Astrocyte (in vitro differentiated cells and primary cell): ENCODE data around the gene KCNK6.

ENCODE experiments used
- EZH2 ChIP-seq: IDR thresholded peaks from 2 replicates; pipeline ENCODE4 v1.6.1; 2012; ENCODE audit warnings: mild to moderate bottlenecking, low read length, inconsistent platforms; ENCODE audit not compliant: insufficient read depth
- TF ChIP-seq, protein P1 (sequence below): IDR thresholded peaks from 2 replicates; pipeline ENCODE4 v1.5.1; 2011; ENCODE audit warnings: low read depth, mild to moderate bottlenecking, inconsistent platforms, low read length, moderate library complexity; ENCODE audit not compliant: insufficient read depth

DNA sequence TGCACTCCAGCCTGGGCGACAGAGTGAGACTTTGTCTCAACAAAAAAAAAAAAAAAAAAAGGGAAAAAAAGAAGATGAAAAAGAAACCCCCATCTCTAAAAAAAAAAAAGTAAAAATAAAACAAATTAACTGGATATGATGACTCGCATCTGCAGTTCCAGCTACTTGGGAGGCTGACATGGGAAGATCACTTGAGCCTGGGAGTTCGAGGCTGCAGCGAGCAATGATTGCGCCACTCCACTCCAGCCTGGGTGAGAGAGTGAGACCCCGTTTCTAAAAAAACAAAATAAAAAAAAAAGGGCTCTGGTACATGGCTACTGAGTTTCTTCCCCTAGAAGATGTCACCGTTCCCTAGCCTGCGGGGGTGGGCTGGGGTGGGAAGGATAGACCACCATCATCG lies 13.6 kb downstream of the KCNK6 start:
- TF ChIP-seq, protein P1, sequence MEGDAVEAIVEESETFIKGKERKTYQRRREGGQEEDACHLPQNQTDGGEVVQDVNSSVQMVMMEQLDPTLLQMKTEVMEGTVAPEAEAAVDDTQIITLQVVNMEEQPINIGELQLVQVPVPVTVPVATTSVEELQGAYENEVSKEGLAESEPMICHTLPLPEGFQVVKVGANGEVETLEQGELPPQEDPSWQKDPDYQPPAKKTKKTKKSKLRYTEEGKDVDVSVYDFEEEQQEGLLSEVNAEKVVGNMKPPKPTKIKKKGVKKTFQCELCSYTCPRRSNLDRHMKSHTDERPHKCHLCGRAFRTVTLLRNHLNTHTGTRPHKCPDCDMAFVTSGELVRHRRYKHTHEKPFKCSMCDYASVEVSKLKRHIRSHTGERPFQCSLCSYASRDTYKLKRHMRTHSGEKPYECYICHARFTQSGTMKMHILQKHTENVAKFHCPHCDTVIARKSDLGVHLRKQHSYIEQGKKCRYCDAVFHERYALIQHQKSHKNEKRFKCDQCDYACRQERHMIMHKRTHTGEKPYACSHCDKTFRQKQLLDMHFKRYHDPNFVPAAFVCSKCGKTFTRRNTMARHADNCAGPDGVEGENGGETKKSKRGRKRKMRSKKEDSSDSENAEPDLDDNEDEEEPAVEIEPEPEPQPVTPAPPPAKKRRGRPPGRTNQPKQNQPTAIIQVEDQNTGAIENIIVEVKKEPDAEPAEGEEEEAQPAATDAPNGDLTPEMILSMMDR, result no peak
- TF ChIP-seq EZH2, result no peak
